Measurements from ENCODE around the gene PNCK.

- TF ChIP-seq EZH2 (IDR thresholded peaks at IDR 0.05; ENCODE audit: insufficient read depth, poor library complexity, severe bottlenecking) (no peak), EZH2phosphoT487 (IDR thresholded peaks at IDR 0.05; ENCODE audit: insufficient read depth, low read depth) (no peak)
Observed at GRCh38 chrX:153685751-153686696, 12.4 kb upstream of the PNCK start.
